GM20431 (cell line): ENCODE measurements around the gene HMHB1.

Experiments used
- in situ Hi-C: fragments of 300-500 bp; cut with MseI, MboI; formaldehyde crosslinking; loops from one replicate; pipeline ENCODE4 v1.15.0; 2020; ENCODE audit warnings: low sequenced_read_pairs; ENCODE audit not compliant: unreplicated experiment

HMHB1 gene

DNA sequence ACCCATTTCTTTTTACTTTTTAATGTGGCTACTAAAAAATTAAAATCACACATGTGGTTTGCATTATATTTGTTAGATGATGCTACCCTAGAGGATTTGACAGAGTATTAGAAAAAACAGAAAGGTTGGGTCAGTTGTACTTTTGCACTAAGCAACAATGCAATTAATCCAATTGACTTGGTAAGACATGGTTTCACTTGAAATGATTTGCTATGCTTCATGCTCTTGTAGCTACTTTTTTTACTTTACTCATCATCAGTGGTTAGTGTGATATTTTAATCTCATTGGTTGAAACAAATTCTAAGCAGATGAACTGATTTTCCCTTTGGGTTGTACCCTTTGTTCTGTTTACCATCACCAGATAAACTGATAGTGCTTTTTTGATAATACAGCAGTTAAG, 39.4 kb downstream of the HMHB1 start:
- in situ Hi-C loops: no loop called here

DNA sequence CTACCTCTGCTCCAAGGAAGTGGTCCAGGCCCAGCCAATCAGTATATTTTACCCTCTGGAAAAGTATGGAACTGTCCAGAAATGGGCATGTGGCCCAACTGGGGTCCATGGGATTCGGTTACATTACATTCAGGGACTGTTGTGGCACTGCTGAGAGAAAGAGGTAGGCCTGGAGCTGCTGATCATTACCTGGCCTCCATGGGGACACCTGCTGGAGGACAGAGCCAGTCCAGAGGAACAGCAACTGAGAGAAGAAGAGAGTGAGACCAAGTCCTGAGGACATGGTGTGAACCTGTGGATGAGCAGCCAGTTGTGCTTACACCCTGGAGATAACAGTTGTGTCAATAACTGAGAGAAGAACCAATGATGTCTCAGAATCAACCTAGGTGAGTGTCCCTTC, 48.2 kb downstream of the HMHB1 start:
- in situ Hi-C loops: no loop called here

DNA sequence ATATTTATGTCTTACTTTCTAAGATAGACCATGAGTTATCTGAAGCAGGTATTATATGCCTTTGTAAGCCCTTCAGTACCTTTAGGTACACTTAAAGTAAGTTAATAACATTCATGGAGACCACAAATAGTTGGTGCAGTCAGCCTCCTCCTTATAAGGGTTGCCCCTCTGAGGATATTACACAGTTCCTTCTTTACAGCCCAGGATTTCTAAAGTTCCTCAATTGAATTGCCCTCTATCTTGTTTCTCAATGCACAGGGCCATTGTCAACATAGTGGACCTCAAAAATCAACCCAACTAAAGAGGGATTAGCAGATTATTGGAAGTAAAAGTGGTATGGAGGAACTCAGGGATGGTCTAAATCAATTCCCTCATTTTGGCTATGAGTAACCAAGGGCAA, 50.3 kb downstream of the HMHB1 start:
- in situ Hi-C loops: no loop called here

GRCh38 chr5:143865426-143866025, 53.6 kb downstream of the HMHB1 start:
- in situ Hi-C loops: no loop called here
